Lower leg skin (tissue), 4 donors: ENCODE data around the gene CCDC183. TPM values are rescaled to one million over a fixed set of nuclear protein-coding genes. Genes with fewer than 3 reads are reported as not detected.

ENCODE experiments used
- DNase-seq, 2 donors: peaks; one replicate each; pipeline ENCODE4 v3.0.0-alpha.2; 2019; ENCODE audit warnings: low spot score in 2 of 2
- H3K4me3 ChIP-seq: fragments of 200-600 bp; sonication (generic); 2 replicates; pipeline ENCODE4 v1.5.1; 2017; ENCODE audit warnings: mild to moderate bottlenecking, low read depth; ENCODE audit not compliant: poor library complexity, severe bottlenecking
- CTCF ChIP-seq, 3 donors: fragments of 450-650 bp; IDR thresholded peaks; one replicate each; pipeline ENCODE4 v1.5.1; 2016; ENCODE audit warnings: antibody characterized with exemption in 3 of 3, mild to moderate bottlenecking in 3 of 3, moderate library complexity in 2 of 3
- POLR2A ChIP-seq, 2 donors: fragments of 450-650 bp; IDR thresholded peaks; one replicate each; pipeline ENCODE4 v1.6.1; 2016 to 2017; ENCODE audit warnings: antibody characterized with exemption in 2 of 2, mild to moderate bottlenecking in 1 of 2, moderate library complexity in 1 of 2
- WGBS, 2 donors: methylation state at CpG; one replicate each; pipeline ENCODE4 v1.1.5; 2018; 5-methylcytosine and 5-hydroxymethylcytosine counted together
- intact Hi-C: fragments of 100-400 bp; cut with DNase I; formaldehyde crosslinking; loops from one replicate; pipeline ENCODE4 v1.15.0; 2023; ENCODE audit warnings: low total_unique reads
- total RNA-seq, 4 donors: library from RNA; depleted of rRNA; stranded (reverse); fragments of >200 nt; gene quantifications; one replicate each; pipeline ENCODE4 v1.1.0, GENCODE V29; 2016

CCDC183 gene
- total RNA-seq, 4 donors from 2014 or later = 0.37 to 9.1 (median 2.0) TPM

GRCh38 chr9:136806067-136806466 lies 9.9 kb downstream of the CCDC183 start:
- DNase-seq = no peak
- intact Hi-C loops = no loop called here
- H3K4me3 ChIP-seq = no peak overlapping the region
- TF ChIP-seq CTCF (IDR thresholded peaks at IDR 0.05) (no peak), POLR2A (IDR thresholded peaks at IDR 0.05) (no peak)
- WGBS, 2 donors = 94 to 98% methylated on average over 10 of the region's 10 CpGs

- no peak overlapping the region for H3K4me3 ChIP-seq
- no peak for DNase-seq
- no peak for TF ChIP-seq POLR2A (IDR thresholded peaks at IDR 0.05)
- no peak for TF ChIP-seq CTCF (IDR thresholded peaks at IDR 0.05)
- WGBS, 2 donors = 53 to 57% methylated on average over 24 to 25 of the region's 25 CpGs
- intact Hi-C loops = no loop called here
These were observed 10.6 kb downstream of the CCDC183 start for GRCh38 chr9:136806631-136807201.

GRCh38 chr9:136807281-136808074 lies 11.3 kb downstream of the CCDC183 start, which contains the start of gene RABL6:
Gene RABL6 (plus strand): TSS chr9:136807948. CDS start chr9:136808197, 249 bp downstream.
- intact Hi-C loops = no loop called here
- WGBS, 2 donors = 1% methylated on average over 19 to 51 of the region's 96 CpGs
- DNase-seq = peak in 1 of 2 donors; percentile 94

GRCh38 chr9:136808075-136808805 lies 12.1 kb downstream of the CCDC183 start:
- H3K4me3 ChIP-seq = peak overlapping the region; percentile 97
- TF ChIP-seq POLR2A (IDR thresholded peaks at IDR 0.05) (no peak), CTCF (IDR thresholded peaks at IDR 0.05) (no peak)
- intact Hi-C loops = no loop called here
- no peak for DNase-seq
- WGBS, 2 donors = 0 to 1% methylated on average over 20 to 54 of the region's 93 CpGs

More at GRCh38 chr9:136807281-136808074, 11.3 kb downstream of the CCDC183 start, which contains the start of gene RABL6:
- TF ChIP-seq POLR2A (IDR thresholded peaks at IDR 0.05) (no peak), CTCF (IDR thresholded peaks at IDR 0.05) (no peak)
- H3K4me3 ChIP-seq = peak within 1 kb of the TSS; percentile 97

- 2 to 3% methylated on average over 14 of the region's 14 CpGs for WGBS, 2 donors
- intact Hi-C loops = no loop called here
- peak overlapping the region; percentile 97 for H3K4me3 ChIP-seq
- TF ChIP-seq CTCF (IDR thresholded peaks at IDR 0.05) (no peak), POLR2A (IDR thresholded peaks at IDR 0.05) (no peak)
- no peak for DNase-seq
These were observed 12.6 kb downstream of the CCDC183 start for GRCh38 chr9:136808806-136809158.
